Lower leg skin (tissue), 4 donors: ENCODE measurements around the gene SELENON. TPM values are rescaled to one million over a fixed set of nuclear protein-coding genes. Genes with fewer than 3 reads are reported as not detected.

ENCODE experiments used
- DNase-seq, 2 donors: peaks; one replicate each; pipeline ENCODE4 v3.0.0-alpha.2; 2019; ENCODE audit warnings: low spot score in 2 of 2
- H3K4me3 ChIP-seq: fragments of 200-600 bp; sonication (generic); 2 replicates; pipeline ENCODE4 v1.5.1; 2017; ENCODE audit warnings: mild to moderate bottlenecking, low read depth; ENCODE audit not compliant: poor library complexity, severe bottlenecking
- CTCF ChIP-seq, 3 donors: fragments of 450-650 bp; IDR thresholded peaks; one replicate each; pipeline ENCODE4 v1.5.1; 2016; ENCODE audit warnings: antibody characterized with exemption in 3 of 3, mild to moderate bottlenecking in 3 of 3, moderate library complexity in 2 of 3
- POLR2A ChIP-seq, 2 donors: fragments of 450-650 bp; IDR thresholded peaks; one replicate each; pipeline ENCODE4 v1.6.1; 2016 to 2017; ENCODE audit warnings: antibody characterized with exemption in 2 of 2, mild to moderate bottlenecking in 1 of 2, moderate library complexity in 1 of 2
- WGBS, 2 donors: methylation state at CpG; one replicate each; pipeline ENCODE4 v1.1.5; 2018; 5-methylcytosine and 5-hydroxymethylcytosine counted together
- intact Hi-C: fragments of 100-400 bp; cut with DNase I; formaldehyde crosslinking; loops from one replicate; pipeline ENCODE4 v1.15.0; 2023; ENCODE audit warnings: low total_unique reads
- total RNA-seq, 4 donors: library from RNA; depleted of rRNA; stranded (reverse); fragments of >200 nt; gene quantifications; one replicate each; pipeline ENCODE4 v1.1.0, GENCODE V29; 2016

SELENON gene
- total RNA-seq, 4 donors from 2014 or later, result 14.9 to 24.5 (median 17.6) TPM

- TF ChIP-seq CTCF (IDR thresholded peaks at IDR 0.05) (no peak), POLR2A (IDR thresholded peaks at IDR 0.05) (no peak)
- 75 to 79% methylated on average over 1 of the region's 1 CpG for whole genome bisulfite sequencing, 2 donors
- intact Hi-C loops, result no loop called here
Observed at GRCh38 chr1:25829046-25829445, 29.1 kb downstream of the SELENON start.

GRCh38 chr1:25831569-25832196, 31.7 kb downstream of the SELENON start:
- DNase-seq, result no peak
- intact Hi-C loops, result loop anchor here (10.0 kb wide), 1 partner anchor 163 kb away; the partner anchor contains the start of gene PAFAH2
- TF ChIP-seq CTCF (IDR thresholded peaks at IDR 0.05), result no peak
- no peak for TF ChIP-seq POLR2A (IDR thresholded peaks at IDR 0.05)
- WGBS, 2 donors, result 62 to 66% methylated on average over 5 of the region's 5 CpGs
- no peak overlapping the region for H3K4me3 ChIP-seq

More at GRCh38 chr1:25829046-25829445, 29.1 kb downstream of the SELENON start:
- no peak for DNase-seq
- H3K4me3 ChIP-seq, result no peak overlapping the region

GRCh38 chr1:25832336-25833037, 32.5 kb downstream of the SELENON start:
- intact Hi-C loops, result loop anchor here (10.0 kb wide), 1 partner anchor 162 kb away; the partner anchor contains the start of gene PAFAH2
- 70 to 80% methylated on average over 6 of the region's 6 CpGs for WGBS, 2 donors
- H3K4me3 ChIP-seq, result no peak overlapping the region
- no peak for DNase-seq
- TF ChIP-seq POLR2A (IDR thresholded peaks at IDR 0.05) (no peak), CTCF (IDR thresholded peaks at IDR 0.05) (no peak)

- TF ChIP-seq CTCF (IDR thresholded peaks at IDR 0.05) (no peak), POLR2A (IDR thresholded peaks at IDR 0.05) (no peak)
- no peak overlapping the region for H3K4me3 ChIP-seq
- 97 to 98% methylated on average over 5 of the region's 5 CpGs for WGBS, 2 donors
- no peak for DNase-seq
- intact Hi-C loops, result loop anchor here (10.0 kb wide), 1 partner anchor 162 kb away; the partner anchor contains the start of gene PAFAH2
Observed at GRCh38 chr1:25833158-25833557, 33.2 kb downstream of the SELENON start.

GRCh38 chr1:25834894-25835293, 34.9 kb downstream of the SELENON start:
- H3K4me3 ChIP-seq, result no peak overlapping the region
- no peak for DNase-seq
- WGBS, 2 donors, result 63 to 64% methylated on average over 3 of the region's 3 CpGs
- TF ChIP-seq CTCF (IDR thresholded peaks at IDR 0.05) (no peak), POLR2A (IDR thresholded peaks at IDR 0.05) (no peak)
- intact Hi-C loops, result loop anchor here (10.0 kb wide), 1 partner anchor 160 kb away; the partner anchor contains the start of gene PAFAH2
